ENCODE results near the gene GTF2F2. TPM values are rescaled to one million over a fixed set of nuclear protein-coding genes. Genes with fewer than 3 reads are reported as not detected.

GTF2F2 gene
- total and polyA plus RNA-seq, 9 donors: 12.4 to 19.2 (median 14.6) TPM

DNA sequence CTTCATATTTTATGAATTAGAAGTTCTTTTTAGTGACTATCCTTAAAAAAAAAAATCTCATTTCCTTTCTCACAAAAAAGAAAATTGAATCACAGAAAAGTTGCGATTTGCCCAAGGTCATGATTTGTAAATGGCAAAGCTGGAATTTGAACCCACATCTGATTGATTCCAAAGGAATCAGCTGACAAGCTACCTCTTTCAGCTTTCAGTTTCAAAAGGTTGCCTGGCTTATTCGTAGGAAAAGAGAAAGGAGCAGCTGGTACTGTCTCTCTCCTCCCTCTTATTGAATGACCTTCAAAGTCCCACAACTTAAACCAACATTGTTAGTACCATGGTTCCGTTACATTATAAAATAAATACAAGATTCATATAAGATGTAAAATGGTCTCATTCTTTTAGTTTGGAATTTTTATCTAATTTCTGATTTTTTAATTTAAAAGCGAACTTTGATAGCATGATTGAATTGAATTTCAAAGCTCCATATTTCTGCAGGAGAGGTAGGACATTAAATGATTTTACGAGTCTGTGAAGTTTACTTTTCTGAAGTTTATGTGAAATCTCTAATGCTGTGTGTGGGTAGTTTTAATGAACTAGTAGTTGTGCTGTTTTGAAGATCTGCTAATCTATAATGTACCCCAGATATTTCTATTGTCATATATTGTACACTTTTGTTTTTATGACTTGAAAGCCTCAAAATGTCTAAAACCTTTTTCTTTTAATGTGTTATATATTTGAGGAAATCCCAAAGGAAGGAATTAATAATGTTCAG is 99.0 kb downstream of the GTF2F2 start:
- H3K4me3 ChIP-seq: no peak overlapping the region
- intact Hi-C loops (cut with DNase I): no loop called here
- H3K9me3 ChIP-seq: no peaks in the 10 kb centered on the region
- WGBS, 3 donors: 41 to 58% (median 46%) methylated on average over 5 of the region's 5 CpGs
- TF ChIP-seq, protein P1, sequence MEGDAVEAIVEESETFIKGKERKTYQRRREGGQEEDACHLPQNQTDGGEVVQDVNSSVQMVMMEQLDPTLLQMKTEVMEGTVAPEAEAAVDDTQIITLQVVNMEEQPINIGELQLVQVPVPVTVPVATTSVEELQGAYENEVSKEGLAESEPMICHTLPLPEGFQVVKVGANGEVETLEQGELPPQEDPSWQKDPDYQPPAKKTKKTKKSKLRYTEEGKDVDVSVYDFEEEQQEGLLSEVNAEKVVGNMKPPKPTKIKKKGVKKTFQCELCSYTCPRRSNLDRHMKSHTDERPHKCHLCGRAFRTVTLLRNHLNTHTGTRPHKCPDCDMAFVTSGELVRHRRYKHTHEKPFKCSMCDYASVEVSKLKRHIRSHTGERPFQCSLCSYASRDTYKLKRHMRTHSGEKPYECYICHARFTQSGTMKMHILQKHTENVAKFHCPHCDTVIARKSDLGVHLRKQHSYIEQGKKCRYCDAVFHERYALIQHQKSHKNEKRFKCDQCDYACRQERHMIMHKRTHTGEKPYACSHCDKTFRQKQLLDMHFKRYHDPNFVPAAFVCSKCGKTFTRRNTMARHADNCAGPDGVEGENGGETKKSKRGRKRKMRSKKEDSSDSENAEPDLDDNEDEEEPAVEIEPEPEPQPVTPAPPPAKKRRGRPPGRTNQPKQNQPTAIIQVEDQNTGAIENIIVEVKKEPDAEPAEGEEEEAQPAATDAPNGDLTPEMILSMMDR (IDR thresholded peaks at IDR 0.05): no peak
- TF ChIP-seq EP300 (IDR thresholded peaks at IDR 0.05): no peak
- TF ChIP-seq POLR2A (IDR thresholded peaks at IDR 0.05): no peak
- no peaks in the 10 kb centered on the region for H3K36me3 ChIP-seq
- no peak for DNase-seq
- H3K27me3 ChIP-seq: no peaks in the 10 kb centered on the region
- H3K4me1 ChIP-seq (ENCODE audit: insufficient read depth): no peaks in the 10 kb centered on the region
- H3K27ac ChIP-seq: no peak overlapping the region

- intact Hi-C loops (cut with DNase I): no loop called here
- 83 to 91% (median 91%) methylated on average over 4 of the region's 4 CpGs for WGBS, 3 donors
- TF ChIP-seq EP300 (IDR thresholded peaks at IDR 0.05): no peak
- no peak for TF ChIP-seq POLR2A (IDR thresholded peaks at IDR 0.05)
- Histone ChIP-seq H3K36me3 (no peaks in the 10 kb centered on the region), H3K27me3 (no peaks in the 10 kb centered on the region), H3K4me3 (no peak overlapping the region), H3K9me3 (no peaks in the 10 kb centered on the region), H3K4me1 (ENCODE audit: insufficient read depth) (no peaks in the 10 kb centered on the region), H3K27ac (no peak overlapping the region)
- DNase-seq: no peak
These were observed 99.6 kb downstream of the GTF2F2 start for GRCh38 chr13:45219938-45220375.

GRCh38 chr13:45220403-45220802 is 100.1 kb downstream of the GTF2F2 start:
- 94 to 97% (median 96%) methylated on average over 4 of the region's 4 CpGs for whole genome bisulfite sequencing, 3 donors
- TF ChIP-seq, protein P1 (IDR thresholded peaks at IDR 0.05): no peak
- TF ChIP-seq EP300 (IDR thresholded peaks at IDR 0.05) (no peak), POLR2A (IDR thresholded peaks at IDR 0.05) (no peak)
- DNase-seq: no peak
- Histone ChIP-seq H3K4me3 (no peak overlapping the region), H3K9me3 (no peaks in the 10 kb centered on the region), H3K27ac (no peak overlapping the region), H3K4me1 (ENCODE audit: insufficient read depth) (no peaks in the 10 kb centered on the region), H3K27me3 (no peaks in the 10 kb centered on the region), H3K36me3 (no peaks in the 10 kb centered on the region)
- intact Hi-C loops (cut with DNase I): no loop called here

GRCh38 chr13:45222516-45222915 is 102.2 kb downstream of the GTF2F2 start:
- Histone ChIP-seq H3K4me3 (no peak overlapping the region), H3K27ac (no peak overlapping the region), H3K27me3 (no peaks in the 10 kb centered on the region), H3K36me3 (no peaks in the 10 kb centered on the region), H3K9me3 (no peaks in the 10 kb centered on the region), H3K4me1 (ENCODE audit: insufficient read depth) (no peaks in the 10 kb centered on the region)
- intact Hi-C loops (cut with DNase I): no loop called here
- 72 to 81% (median 73%) methylated on average over 3 of the region's 3 CpGs for WGBS, 3 donors
- TF ChIP-seq POLR2A (IDR thresholded peaks at IDR 0.05) (no peak), EP300 (IDR thresholded peaks at IDR 0.05) (no peak)
- TF ChIP-seq, protein P1 (IDR thresholded peaks at IDR 0.05): no peak
- no peak for DNase-seq

- no peaks in the 10 kb centered on the region for H3K36me3 ChIP-seq
- no peaks in the 10 kb centered on the region for H3K27me3 ChIP-seq
- intact Hi-C loops (cut with DNase I): no loop called here
- TF ChIP-seq, protein P1 (IDR thresholded peaks at IDR 0.05): no peak
- TF ChIP-seq EP300 (IDR thresholded peaks at IDR 0.05) (no peak), POLR2A (IDR thresholded peaks at IDR 0.05) (no peak)
- WGBS, 3 donors: 98 to 100% (median 100%) methylated on average over 1 of the region's 1 CpG
- H3K4me3 ChIP-seq: no peak overlapping the region
- H3K9me3 ChIP-seq: no peaks in the 10 kb centered on the region
- H3K27ac ChIP-seq: no peak overlapping the region
- H3K4me1 ChIP-seq (ENCODE audit: insufficient read depth): no peaks in the 10 kb centered on the region
- DNase-seq: no peak
These were observed 102.6 kb downstream of the GTF2F2 start for GRCh38 chr13:45222919-45223318.

Data from ovary (tissue), 9 donors.